WI38 (cell line): ENCODE measurements around the gene DNAJC2.

Source experiments
- H3K4me3 ChIP-seq: 2 replicates; pipeline ENCODE4 v1.5.1; 2011; ENCODE audit warnings: low read depth, mild to moderate bottlenecking, control low read depth, low read length
- TF ChIP-seq, protein P1 (sequence below): IDR thresholded peaks from 2 replicates; pipeline ENCODE4 v1.5.1; 2012; ENCODE audit warnings: low read depth, mild to moderate bottlenecking, control low read depth, low read length

The DNAJC2 gene

DNA sequence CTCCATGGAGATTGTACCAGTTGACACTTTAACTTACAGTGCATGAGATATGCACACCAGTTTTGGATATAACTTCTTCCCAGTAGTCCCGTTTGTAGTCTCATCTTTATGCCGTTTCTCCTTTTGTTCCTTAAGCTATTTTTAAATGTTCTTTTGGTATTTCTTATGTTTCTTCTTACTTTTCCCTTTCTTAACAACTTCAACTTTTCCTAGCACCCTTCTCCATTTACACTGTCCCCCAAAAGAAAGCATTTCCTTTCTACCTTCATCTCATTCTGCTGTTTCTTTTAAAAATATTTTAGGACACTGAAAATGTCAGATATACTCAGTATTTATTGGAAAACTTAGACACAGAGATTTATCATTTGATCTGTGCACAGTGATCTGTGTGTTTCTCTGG lies 4.4 kb upstream of the DNAJC2 start:
- TF ChIP-seq, protein P1, sequence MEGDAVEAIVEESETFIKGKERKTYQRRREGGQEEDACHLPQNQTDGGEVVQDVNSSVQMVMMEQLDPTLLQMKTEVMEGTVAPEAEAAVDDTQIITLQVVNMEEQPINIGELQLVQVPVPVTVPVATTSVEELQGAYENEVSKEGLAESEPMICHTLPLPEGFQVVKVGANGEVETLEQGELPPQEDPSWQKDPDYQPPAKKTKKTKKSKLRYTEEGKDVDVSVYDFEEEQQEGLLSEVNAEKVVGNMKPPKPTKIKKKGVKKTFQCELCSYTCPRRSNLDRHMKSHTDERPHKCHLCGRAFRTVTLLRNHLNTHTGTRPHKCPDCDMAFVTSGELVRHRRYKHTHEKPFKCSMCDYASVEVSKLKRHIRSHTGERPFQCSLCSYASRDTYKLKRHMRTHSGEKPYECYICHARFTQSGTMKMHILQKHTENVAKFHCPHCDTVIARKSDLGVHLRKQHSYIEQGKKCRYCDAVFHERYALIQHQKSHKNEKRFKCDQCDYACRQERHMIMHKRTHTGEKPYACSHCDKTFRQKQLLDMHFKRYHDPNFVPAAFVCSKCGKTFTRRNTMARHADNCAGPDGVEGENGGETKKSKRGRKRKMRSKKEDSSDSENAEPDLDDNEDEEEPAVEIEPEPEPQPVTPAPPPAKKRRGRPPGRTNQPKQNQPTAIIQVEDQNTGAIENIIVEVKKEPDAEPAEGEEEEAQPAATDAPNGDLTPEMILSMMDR, result no peak
- peak overlapping the region; percentile 93 for H3K4me3 ChIP-seq

DNA sequence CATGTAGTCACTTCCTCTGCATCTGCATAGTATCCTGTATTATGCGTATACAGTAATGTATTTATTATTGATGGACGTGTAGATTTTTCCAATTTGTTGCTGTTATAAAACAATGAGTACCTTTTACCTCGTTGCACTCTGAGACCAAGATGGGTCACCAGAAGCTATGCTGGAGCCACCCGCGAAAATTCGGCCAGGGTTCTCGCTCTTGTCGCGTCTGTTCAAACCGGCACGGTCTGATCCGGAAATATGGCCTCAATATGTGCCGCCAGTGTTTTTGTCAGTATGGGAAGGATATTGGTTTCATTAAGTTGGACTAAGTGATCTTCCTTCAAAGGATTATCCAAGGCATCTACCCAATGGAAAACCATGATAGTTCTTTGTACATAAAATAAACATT lies 3.9 kb upstream of the DNAJC2 start:
- H3K4me3 ChIP-seq, result peak overlapping the region; percentile 93
- TF ChIP-seq, protein P1, result no peak

DNA sequence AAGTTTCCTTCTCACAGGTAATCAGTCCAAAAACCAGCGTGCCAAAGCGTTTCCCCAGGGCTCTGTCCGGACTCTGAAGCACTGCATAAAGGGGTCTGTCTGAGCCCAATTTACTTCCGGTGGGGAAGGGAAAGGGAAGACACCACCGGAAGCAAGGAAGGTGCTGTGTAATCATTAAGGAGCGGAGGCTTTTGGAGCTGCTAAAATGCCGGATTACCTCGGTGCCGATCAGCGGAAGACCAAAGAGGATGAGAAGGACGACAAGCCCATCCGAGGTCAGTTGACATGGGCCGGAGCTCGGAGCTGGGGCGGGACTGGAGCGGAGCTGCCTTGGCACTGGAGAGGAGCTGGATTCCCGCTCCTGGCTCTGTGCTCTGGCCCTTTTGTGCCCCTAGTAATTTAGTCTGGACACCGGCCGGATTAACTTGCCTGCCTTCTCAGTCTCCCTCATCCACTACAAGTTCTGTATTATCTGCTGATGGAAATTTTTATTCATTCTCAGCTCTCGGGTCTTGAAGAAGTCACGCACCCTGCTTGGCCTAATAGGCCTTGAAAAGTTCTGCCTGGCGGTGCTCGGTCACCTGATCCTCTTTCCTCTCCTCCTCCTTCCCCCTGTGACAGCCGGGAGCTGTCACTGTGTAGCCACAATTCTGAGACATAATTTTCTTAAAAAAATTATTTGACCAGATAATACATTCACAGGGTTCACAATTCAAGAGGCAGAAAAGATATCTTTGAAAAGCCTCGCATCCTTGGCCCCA lies 3.1 kb upstream of the DNAJC2 start, which contains the start of gene PSMC2:
Gene PSMC2 (plus strand): TSS at position 137 of the 761 bp plus-strand sequence. CDS start 69 bp downstream, at position 206.
- peak within 1 kb of the TSS; percentile 93 for H3K4me3 ChIP-seq
- TF ChIP-seq, protein P1, result no peak

DNA sequence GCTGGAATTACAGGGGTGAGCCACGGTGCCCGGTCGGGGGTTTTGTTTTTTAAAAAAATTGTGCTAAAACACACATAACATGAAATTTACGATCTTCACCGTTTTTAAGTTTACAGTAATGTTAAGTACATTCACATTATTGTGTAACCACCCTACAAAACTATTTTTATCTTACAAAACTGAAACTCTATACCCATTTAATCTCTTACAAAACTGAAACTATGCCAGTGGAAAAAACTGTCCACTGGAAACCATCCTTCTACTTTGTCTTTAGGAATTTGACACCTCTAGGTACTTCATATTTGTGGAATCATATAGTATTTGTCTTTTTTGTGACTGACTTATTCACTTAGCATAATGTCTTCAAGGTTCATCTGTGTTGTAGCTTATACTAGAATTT lies 1.8 kb upstream of the DNAJC2 start:
- TF ChIP-seq, protein P1, result no peak
- no peak overlapping the region for H3K4me3 ChIP-seq

DNA sequence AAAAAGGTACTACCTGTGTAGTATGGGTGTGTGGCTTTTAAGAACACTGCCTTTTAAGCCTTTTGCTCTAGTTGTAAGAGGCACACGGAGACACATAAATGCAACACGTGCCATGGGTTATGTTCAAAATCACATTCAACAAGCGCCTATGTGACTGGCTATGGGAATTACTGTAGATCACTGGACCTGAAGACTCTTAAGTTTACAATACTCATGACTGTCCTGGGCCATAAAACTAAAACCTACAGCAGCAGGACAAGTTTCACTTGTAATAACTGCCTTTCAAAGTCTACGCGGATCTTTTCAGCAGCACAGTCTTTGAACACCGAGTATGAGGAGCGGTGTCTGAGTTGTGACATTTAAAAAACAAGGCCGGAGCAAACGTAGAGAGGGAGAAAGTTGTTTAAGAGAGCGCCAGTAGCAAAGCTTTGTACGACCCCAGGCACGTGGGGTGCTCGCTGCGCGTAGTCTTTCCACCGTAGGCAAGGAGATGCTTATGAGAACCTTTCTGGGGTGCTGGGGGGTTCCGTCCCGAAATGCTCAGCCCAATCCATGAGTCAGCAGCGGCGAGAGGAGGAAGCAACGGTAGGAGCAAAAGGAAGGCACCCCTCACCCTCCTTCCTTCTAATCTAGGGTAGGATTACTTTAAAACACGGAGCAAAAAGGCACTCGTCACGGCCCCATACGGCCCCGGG lies 662 bp downstream of the DNAJC2 start:
- TF ChIP-seq, protein P1, result no peak
- peak overlapping the region; percentile 91 for H3K4me3 ChIP-seq

DNA sequence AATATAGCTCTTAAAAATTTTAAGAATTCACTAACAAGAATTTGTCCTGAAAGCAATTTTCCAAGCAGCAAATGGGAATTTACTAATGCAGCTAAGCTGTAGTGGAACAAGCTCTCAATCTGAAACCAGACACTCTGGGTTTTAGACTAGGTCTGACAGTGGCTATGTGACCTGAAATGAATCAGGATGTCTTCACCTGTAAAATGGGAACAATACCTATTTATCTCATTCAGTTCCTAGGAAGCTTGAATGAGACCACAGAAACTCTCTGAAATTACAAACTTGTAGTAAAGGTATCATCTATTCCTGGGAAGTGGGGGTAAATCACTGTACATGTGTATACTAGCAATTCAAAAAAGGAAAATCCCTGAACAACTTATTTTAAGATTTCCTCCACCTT lies 1.2 kb downstream of the DNAJC2 start:
- TF ChIP-seq, protein P1, result no peak
- peak overlapping the region; percentile 91 for H3K4me3 ChIP-seq

DNA sequence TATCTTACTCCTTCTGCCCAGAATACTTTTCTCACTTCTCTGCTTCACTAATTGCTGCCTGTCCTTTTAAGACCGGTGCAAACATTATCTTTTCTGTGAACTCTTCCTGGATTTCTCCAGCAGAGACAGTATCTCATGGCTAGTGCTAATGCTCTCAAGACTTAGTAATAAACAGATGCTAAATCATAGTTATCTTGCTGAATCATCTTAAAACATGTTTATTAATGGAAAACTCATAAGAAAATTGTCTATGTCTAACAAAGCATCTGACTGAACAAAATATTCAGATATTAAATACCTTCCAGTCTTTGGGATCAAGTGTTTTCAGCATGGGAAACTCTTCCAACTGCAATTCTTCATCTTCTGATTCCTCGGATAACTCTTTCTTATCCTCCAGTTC lies 3.1 kb downstream of the DNAJC2 start:
- TF ChIP-seq, protein P1, result no peak
- H3K4me3 ChIP-seq, result no peak overlapping the region
